ENCODE data around the gene PSMG2. TPM values are rescaled to one million over a fixed set of nuclear protein-coding genes. Genes with fewer than 3 reads are reported as not detected.
"Not testable (repeated sequence)": the region's sequence is repeated elsewhere in the genome, so short reads cannot be mapped to it uniquely, and the experiment has no call there.

The PSMG2 gene
- total RNA-seq, 1 donor, result 126 TPM

DNA sequence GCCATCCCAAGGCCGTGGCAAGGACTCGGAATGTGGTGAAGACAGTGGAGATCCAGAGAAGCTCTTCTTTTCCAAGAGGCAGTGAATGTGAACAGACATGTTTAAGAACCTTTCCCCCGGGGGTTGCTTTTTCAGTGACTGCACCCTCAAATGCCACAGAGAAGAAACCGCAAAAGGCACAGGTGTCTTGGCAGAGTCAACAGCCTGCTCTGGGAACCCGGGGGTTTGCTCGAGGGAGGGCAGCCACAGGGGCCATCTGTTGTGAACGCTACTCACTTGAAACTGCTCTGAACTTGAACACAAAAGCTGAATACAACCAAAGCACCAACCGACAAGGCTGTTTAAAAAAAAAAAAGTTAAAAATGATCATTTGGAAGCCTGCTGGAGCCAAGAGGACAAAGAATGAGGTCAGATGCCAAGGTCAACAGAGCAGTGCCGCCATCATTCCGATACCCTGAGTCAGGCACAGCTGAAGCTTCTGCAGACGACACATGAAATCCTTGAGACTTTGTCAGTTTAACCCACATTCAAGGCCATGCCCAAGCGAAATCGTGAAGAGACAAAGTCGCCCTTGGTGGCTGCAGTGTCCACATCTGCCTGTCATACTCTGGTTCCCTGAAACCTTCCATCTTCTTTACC lies 47.4 kb downstream of the PSMG2 start:
- peak; percentile 51 for DNase-seq (ENCODE audit: low read depth)
- TF ChIP-seq, protein P1, sequence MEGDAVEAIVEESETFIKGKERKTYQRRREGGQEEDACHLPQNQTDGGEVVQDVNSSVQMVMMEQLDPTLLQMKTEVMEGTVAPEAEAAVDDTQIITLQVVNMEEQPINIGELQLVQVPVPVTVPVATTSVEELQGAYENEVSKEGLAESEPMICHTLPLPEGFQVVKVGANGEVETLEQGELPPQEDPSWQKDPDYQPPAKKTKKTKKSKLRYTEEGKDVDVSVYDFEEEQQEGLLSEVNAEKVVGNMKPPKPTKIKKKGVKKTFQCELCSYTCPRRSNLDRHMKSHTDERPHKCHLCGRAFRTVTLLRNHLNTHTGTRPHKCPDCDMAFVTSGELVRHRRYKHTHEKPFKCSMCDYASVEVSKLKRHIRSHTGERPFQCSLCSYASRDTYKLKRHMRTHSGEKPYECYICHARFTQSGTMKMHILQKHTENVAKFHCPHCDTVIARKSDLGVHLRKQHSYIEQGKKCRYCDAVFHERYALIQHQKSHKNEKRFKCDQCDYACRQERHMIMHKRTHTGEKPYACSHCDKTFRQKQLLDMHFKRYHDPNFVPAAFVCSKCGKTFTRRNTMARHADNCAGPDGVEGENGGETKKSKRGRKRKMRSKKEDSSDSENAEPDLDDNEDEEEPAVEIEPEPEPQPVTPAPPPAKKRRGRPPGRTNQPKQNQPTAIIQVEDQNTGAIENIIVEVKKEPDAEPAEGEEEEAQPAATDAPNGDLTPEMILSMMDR (IDR thresholded peaks at IDR 0.05; ENCODE audit: insufficient read depth, low read length), result no peak
- no peak overlapping the region for H3K4me3 ChIP-seq (ENCODE audit: low read depth, low read length)

DNA sequence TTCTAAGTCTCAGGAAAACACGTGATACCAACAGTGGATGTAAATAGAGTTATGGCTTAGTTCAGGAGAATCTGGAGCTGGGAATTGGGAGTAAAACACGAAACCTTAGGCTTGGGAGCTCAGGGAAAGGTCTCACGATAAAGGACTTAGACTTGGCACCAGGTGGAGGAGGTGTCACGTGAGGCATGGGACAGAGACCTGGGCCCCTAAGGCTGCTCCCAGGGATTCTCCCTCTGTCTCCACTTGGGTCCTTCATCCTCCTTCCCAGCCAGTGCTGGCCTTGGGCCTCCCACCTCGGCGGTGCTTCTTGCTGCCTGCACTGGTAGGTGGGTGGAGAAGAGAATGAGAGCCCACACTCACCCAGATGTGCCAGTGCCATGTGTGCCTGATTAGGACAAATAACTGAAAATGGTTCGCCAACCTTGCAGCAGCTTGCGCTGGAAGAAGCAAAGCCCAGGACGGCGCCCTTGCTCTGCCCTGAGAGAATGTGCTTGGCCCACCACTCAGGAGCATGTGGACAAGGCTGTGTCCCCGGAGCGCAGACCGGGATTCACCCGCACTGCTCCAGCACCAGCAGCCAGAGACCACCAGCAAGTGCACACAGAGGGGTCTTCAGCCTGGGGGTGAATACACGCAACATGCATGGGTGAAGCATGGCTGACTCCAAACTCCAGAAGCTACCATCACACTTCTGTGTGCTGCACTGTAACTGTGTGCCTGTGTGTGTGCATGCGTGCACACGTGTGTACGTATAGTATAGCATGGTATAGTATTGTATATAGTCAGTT lies 48.1 kb downstream of the PSMG2 start:
- DNase-seq (ENCODE audit: low read depth), result no peak
- H3K4me3 ChIP-seq (ENCODE audit: low read depth, low read length), result no peak overlapping the region
- TF ChIP-seq, protein P1 (IDR thresholded peaks at IDR 0.05; ENCODE audit: insufficient read depth, low read length), result no peak

DNA sequence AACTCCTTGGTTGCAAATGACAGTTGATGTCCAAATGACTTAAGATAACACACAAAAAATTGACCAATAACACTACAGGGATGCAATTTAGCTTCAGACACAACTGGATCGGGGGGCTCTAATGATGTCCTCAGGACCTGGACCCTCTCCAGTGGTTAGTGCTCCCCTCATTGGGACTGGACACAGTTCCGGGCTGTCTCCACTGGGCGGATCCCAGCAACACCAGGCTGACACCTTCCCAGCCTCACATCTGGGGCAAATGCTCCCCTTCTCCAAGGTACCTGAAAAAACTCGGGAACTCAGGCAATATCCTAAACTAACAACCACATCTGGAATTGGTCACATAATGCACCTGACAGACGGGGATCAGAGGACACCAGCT lies 48.7 kb downstream of the PSMG2 start:
- DNase-seq (ENCODE audit: low read depth), result no peak
- TF ChIP-seq, protein P1 (IDR thresholded peaks at IDR 0.05; ENCODE audit: insufficient read depth, low read length), result no peak

DNA sequence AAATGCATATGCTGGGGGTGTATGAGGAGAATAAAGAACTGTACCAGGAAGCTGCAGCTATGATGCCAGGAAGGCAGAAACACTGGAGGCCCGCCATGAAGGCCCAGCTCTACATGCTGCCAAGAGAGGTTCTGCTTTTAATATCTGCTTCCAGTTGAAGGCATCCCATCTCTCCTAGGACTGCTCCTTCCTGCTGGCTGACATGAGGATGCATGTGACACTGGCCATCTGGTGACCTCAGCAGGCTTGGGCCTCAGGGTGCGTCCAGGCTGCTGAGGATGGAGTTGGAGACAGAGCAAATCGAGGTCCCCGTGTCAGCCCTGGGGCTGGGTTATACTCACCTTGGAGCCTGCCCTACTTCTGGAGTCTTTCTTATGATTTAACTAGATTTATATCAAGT lies 49.0 kb downstream of the PSMG2 start:
- DNase-seq (ENCODE audit: low read depth), result no peak
- no peak overlapping the region for H3K4me3 ChIP-seq (ENCODE audit: low read depth, low read length)
- TF ChIP-seq, protein P1 (IDR thresholded peaks at IDR 0.05; ENCODE audit: insufficient read depth, low read length), result no peak

More for the DNA sequence above, 48.7 kb downstream of the PSMG2 start:
- no peak overlapping the region for H3K4me3 ChIP-seq (ENCODE audit: low read depth, low read length)

DNA sequence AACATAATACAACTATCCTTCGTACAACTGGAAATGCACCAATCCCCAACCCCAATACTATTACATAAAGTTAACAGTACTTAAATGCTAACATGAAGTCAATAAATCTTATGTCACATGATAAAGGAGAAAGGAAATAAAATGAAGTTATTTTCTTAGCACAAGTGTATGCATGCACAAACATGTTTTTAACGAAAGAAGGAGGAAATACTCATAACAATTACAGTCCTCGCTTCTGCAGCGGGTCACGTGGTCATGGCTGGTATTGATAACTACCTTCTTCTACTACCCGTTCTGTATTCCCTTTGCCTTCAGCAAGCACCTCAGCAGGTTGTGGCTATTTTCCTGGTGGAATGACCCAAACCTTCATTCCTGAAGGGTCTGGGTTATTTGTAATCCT lies 51.7 kb downstream of the PSMG2 start:
- no peak for DNase-seq (ENCODE audit: low read depth)
- TF ChIP-seq, protein P1 (IDR thresholded peaks at IDR 0.05; ENCODE audit: insufficient read depth, low read length), result no peak
- no peak overlapping the region for H3K4me3 ChIP-seq (ENCODE audit: low read depth, low read length)

DNA sequence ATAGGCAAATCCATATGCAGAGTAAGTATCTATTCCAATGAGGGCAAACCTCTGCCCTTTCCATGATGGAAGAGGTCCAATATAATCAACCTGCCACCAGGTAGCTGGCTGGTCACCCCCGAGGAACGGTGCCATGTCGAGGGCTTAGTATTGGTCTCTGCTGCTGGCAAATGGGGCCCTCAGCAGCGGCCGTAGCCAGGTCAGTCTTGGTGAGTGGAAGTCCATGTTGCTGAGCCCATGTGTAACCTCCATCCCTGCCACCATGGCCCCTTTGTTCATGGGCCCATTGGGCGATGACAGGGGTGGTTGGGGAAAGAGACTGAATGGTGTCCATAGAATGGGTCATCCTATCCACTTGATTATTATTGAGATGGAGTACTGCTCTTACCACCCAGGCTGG lies 52.8 kb downstream of the PSMG2 start:
- not testable (repeated sequence) for H3K4me3 ChIP-seq (ENCODE audit: low read depth, low read length); DNase-seq (ENCODE audit: low read depth)

DNA sequence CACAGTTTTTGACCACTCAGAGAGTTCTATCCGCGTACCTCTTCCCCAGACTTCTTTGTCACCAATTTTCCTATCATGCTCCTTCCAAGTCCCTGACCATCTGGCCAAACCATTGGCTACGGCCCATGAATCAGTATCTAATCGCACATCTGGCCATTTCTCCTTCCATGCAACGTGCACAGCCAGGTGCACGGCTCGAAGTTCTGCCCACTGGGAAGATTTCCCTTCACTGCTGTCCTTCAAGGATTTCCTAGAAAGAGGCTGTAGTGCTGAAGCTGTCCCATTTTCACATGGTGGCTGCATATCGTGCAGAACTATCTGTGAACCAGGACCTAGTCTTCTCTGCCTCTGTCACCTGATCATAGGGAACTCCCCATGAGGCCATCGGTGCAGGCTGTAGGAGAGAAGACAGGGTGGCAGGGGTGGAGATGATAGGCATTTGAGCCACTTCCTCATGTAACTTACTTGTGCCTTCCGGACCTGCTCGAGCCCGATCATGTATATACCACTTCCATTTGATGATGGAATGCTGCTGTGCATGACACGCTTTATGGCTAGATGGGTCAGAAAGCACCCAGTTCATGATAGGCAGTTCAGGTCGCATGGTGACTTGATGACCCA lies 53.9 kb downstream of the PSMG2 start:
- H3K4me3 ChIP-seq (ENCODE audit: low read depth, low read length); DNase-seq (ENCODE audit: low read depth): not testable (repeated sequence)

DNA sequence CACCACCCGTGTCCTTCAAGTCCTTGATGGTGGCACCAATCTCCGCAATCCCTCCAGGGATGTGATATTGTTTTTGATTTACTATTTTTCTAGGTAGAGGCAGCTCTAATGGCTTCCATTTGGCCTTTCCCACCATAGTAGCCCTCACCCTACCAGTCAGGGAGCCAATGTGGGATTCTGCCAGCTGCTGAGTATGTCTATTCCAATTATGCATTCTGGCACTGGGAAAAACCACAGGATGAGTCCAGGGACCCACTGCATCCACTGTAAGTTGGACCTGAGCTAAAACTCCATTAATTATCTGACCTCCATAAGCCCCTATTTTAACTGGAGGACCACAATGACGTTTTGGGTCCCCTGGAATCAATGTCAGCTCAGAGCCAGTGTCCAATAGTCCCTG lies 55.7 kb downstream of the PSMG2 start:
- H3K4me3 ChIP-seq (ENCODE audit: low read depth, low read length); DNase-seq (ENCODE audit: low read depth): not testable (repeated sequence)
